Esophagus (tissue), 2 donors: ENCODE results near the gene GYS2. TPM values are rescaled to one million over a fixed set of nuclear protein-coding genes. Genes with fewer than 3 reads are reported as not detected.

ENCODE experiments used
- H3K27ac ChIP-seq, 2 donors: one replicate each; pipeline ENCODE4 v1.5.1; 2013; ENCODE audit warnings: low read depth in 2 of 2, mild to moderate bottlenecking in 2 of 2, inconsistent platforms in 1 of 2, low read length in 1 of 2, moderate library complexity in 1 of 2
- H3K27me3 ChIP-seq, 2 donors: one replicate each; pipeline ENCODE4 v1.6.1; 2013; ENCODE audit warnings: low read length in 2 of 2, control low read depth in 1 of 2, mild to moderate bottlenecking in 1 of 2; ENCODE audit not compliant: insufficient read depth in 2 of 2, control insufficient read depth in 1 of 2
- H3K36me3 ChIP-seq, 2 donors: one replicate each; pipeline ENCODE4 v1.6.1; 2013; ENCODE audit warnings: low read length in 1 of 2; ENCODE audit not compliant: control insufficient read depth in 2 of 2, insufficient read depth in 2 of 2
- H3K4me1 ChIP-seq, 2 donors: one replicate each; pipeline ENCODE4 v1.6.1; 2013; ENCODE audit warnings: low read length in 1 of 2; ENCODE audit not compliant: control insufficient read depth in 2 of 2, insufficient read depth in 2 of 2
- H3K4me3 ChIP-seq, 2 donors: one replicate each; pipeline ENCODE4 v1.5.1; 2013; ENCODE audit warnings: low read length in 2 of 2, mild to moderate bottlenecking in 2 of 2, low read depth in 1 of 2, moderate library complexity in 1 of 2
- H3K9me3 ChIP-seq, 2 donors: one replicate each; pipeline ENCODE4 v1.6.1; 2013; ENCODE audit warnings: mild to moderate bottlenecking in 2 of 2, low read depth in 1 of 2, low read length in 1 of 2, moderate library complexity in 1 of 2; ENCODE audit not compliant: control insufficient read depth in 2 of 2, insufficient read depth in 1 of 2
- WGBS, 2 donors: extraction: QIAGEN DNeasy Blood & Tissue Kit; methylation state at CpG; one replicate each; pipeline ENCODE4 v1.1.7; 2013; 5-methylcytosine and 5-hydroxymethylcytosine counted together
- polyA plus RNA-seq, 2 donors: library from polyadenylated mRNA; stranded (reverse); fragments of 200-250 nt; gene quantifications; one replicate each; pipeline ENCODE4 v1.2.3, GENCODE V29; 2013
- donor health status: healthy with polysubstance abuse.
- donor health status: Bipolar disorder and iron deficiency.

The GYS2 gene
- polyA plus RNA-seq, 2 donors = 4.7 to 12.2 TPM

GRCh38 chr12:21566223-21566906 is 38.3 kb downstream of the GYS2 start:
- Histone ChIP-seq H3K9me3 (no peaks in the 10 kb centered on the region), H3K4me3 (no peak overlapping the region), H3K27ac (no peak overlapping the region), H3K36me3 (no peaks in the 10 kb centered on the region), H3K4me1 (no peaks in the 10 kb centered on the region), H3K27me3 (no peaks in the 10 kb centered on the region)
- 82 to 88% methylated on average over 5 of the region's 5 CpGs for WGBS, 2 donors

GRCh38 chr12:21562859-21563258 is 41.8 kb downstream of the GYS2 start:
- Histone ChIP-seq H3K9me3 (no peaks in the 10 kb centered on the region), H3K27ac (no peak overlapping the region), H3K4me1 (no peaks in the 10 kb centered on the region), H3K27me3 (no peaks in the 10 kb centered on the region), H3K36me3 (no peaks in the 10 kb centered on the region), H3K4me3 (no peak overlapping the region)
- 34 to 45% methylated on average over 2 of the region's 2 CpGs for WGBS, 2 donors

GRCh38 chr12:21561158-21561557 is 43.5 kb downstream of the GYS2 start:
- peaks cover 0 to 2% of the 10 kb centered on the region in 2 donors for H3K9me3 ChIP-seq
- no peak overlapping the region for H3K4me3 ChIP-seq
- no peaks in the 10 kb centered on the region for H3K27me3 ChIP-seq
- WGBS, 2 donors = 37 to 46% methylated on average over 2 of the region's 2 CpGs
- no peaks in the 10 kb centered on the region for H3K4me1 ChIP-seq
- H3K27ac ChIP-seq = no peak overlapping the region
- H3K36me3 ChIP-seq = no peaks in the 10 kb centered on the region

GRCh38 chr12:21559855-21560569 is 44.6 kb downstream of the GYS2 start:
- peaks cover 0 to 2% of the 10 kb centered on the region in 2 donors for H3K9me3 ChIP-seq
- 51 to 52% methylated on average over 7 of the region's 7 CpGs for WGBS, 2 donors

GRCh38 chr12:21558100-21558679 is 46.5 kb downstream of the GYS2 start:
- H3K36me3 ChIP-seq = no peaks in the 10 kb centered on the region
- H3K27ac ChIP-seq = no peak overlapping the region
- WGBS, 2 donors = 77 to 81% methylated on average over 9 of the region's 9 CpGs
- H3K4me1 ChIP-seq = no peaks in the 10 kb centered on the region
- H3K9me3 ChIP-seq = peaks cover 0 to 2% of the 10 kb centered on the region in 2 donors
- no peaks in the 10 kb centered on the region for H3K27me3 ChIP-seq
- no peak overlapping the region for H3K4me3 ChIP-seq

More at GRCh38 chr12:21559855-21560569, 44.6 kb downstream of the GYS2 start:
- no peaks in the 10 kb centered on the region for H3K4me1 ChIP-seq
- H3K4me3 ChIP-seq = no peak overlapping the region
- H3K27me3 ChIP-seq = no peaks in the 10 kb centered on the region
- no peak overlapping the region for H3K27ac ChIP-seq
- H3K36me3 ChIP-seq = no peaks in the 10 kb centered on the region

- no peaks in the 10 kb centered on the region for H3K27me3 ChIP-seq
- H3K4me1 ChIP-seq = no peaks in the 10 kb centered on the region
- no peak overlapping the region for H3K27ac ChIP-seq
Observed at GRCh38 chr12:21553329-21553675, 51.3 kb downstream of the GYS2 start.

GRCh38 chr12:21552635-21553328 is 51.9 kb downstream of the GYS2 start:
- WGBS, 2 donors = 66 to 67% methylated on average over 6 of the region's 6 CpGs

More at GRCh38 chr12:21553329-21553675, 51.3 kb downstream of the GYS2 start:
- no peaks in the 10 kb centered on the region for H3K36me3 ChIP-seq
- H3K9me3 ChIP-seq = peaks cover 0 to 2% of the 10 kb centered on the region in 2 donors
- no peak overlapping the region for H3K4me3 ChIP-seq

GRCh38 chr12:21551841-21552465 is 52.7 kb downstream of the GYS2 start:
- no peak overlapping the region for H3K27ac ChIP-seq
- H3K4me1 ChIP-seq = no peaks in the 10 kb centered on the region
- WGBS, 2 donors = 29 to 35% methylated on average over 4 of the region's 4 CpGs
- no peak overlapping the region for H3K4me3 ChIP-seq
- peaks cover 0 to 2% of the 10 kb centered on the region in 2 donors for H3K9me3 ChIP-seq
- H3K27me3 ChIP-seq = no peaks in the 10 kb centered on the region
- H3K36me3 ChIP-seq = no peaks in the 10 kb centered on the region

More at GRCh38 chr12:21552635-21553328, 51.9 kb downstream of the GYS2 start:
- Histone ChIP-seq H3K4me3 (no peak overlapping the region), H3K36me3 (no peaks in the 10 kb centered on the region), H3K27me3 (no peaks in the 10 kb centered on the region), H3K9me3 (peaks cover 0 to 2% of the 10 kb centered on the region in 2 donors), H3K27ac (no peak overlapping the region), H3K4me1 (no peaks in the 10 kb centered on the region)

GRCh38 chr12:21547437-21547836 is 57.2 kb downstream of the GYS2 start:
- Histone ChIP-seq H3K27ac (no peak overlapping the region), H3K9me3 (no peaks in the 10 kb centered on the region), H3K36me3 (no peaks in the 10 kb centered on the region), H3K27me3 (no peaks in the 10 kb centered on the region), H3K4me3 (no peak overlapping the region), H3K4me1 (no peaks in the 10 kb centered on the region)
- 66 to 71% methylated on average over 1 of the region's 1 CpG for WGBS, 2 donors
